Common myeloid progenitor, CD34-positive (primary cell): ENCODE data around the gene COG2.
A peak's percentile ranks its signal among the peaks of the same experiment; 100 is the strongest.

Experiments used
- CTCF ChIA-PET: fragments of 350-600 bp; sonication (Branson Sonifier 250); formaldehyde crosslinking; loops from one replicate; lab custom pipeline; 2021; ENCODE audit warnings: antibody characterized with exemption; lab: Charles Lee
- POLR2A ChIA-PET: fragments of 350-600 bp; sonication (Branson Sonifier 250); formaldehyde crosslinking; loops from one replicate; lab custom pipeline; 2021; ENCODE audit warnings: antibody characterized with exemption; lab: Charles Lee
- DNase-seq, 3 donors: peaks; one replicate each; pipeline versions ENCODE4 v3.0.0 to v3.0.0-alpha.2; 2013
- H3K27ac ChIP-seq, 2 experiments: 1 replicate in 1 of 2; 2 replicates in 1 of 2; pipeline ENCODE4 v1.7.0; 2013; ENCODE audit warnings: inconsistent platforms in 2 of 2, low read length in 2 of 2, mild to moderate bottlenecking in 2 of 2, low read depth in 1 of 2, moderate library complexity in 1 of 2; ENCODE audit not compliant: severe bottlenecking in 2 of 2, insufficient read depth in 1 of 2, poor library complexity in 1 of 2
- H3K27me3 ChIP-seq, 5 experiments: replicated peaks in 2 of 5; 1 replicate in 3 of 5; 2 replicates in 2 of 5; pipeline versions ENCODE4 v1.6.1 to v1.7.0; 2013; ENCODE audit warnings: low read length in 4 of 5, mild to moderate bottlenecking in 2 of 5, moderate library complexity in 2 of 5, inconsistent platforms in 1 of 5; ENCODE audit not compliant: insufficient read depth in 5 of 5, control insufficient read depth in 4 of 5
- H3K36me3 ChIP-seq, 4 experiments: 1 replicate in 2 of 4; 2 replicates in 2 of 4; pipeline versions ENCODE4 v1.6.1 to v1.7.0; 2013; ENCODE audit warnings: low read length in 3 of 4, control low read depth in 1 of 4, mild to moderate bottlenecking in 1 of 4; ENCODE audit not compliant: control insufficient read depth in 4 of 4, insufficient read depth in 4 of 4
- H3K4me1 ChIP-seq, 4 experiments: 1 replicate in 3 of 4; 2 replicates in 1 of 4; pipeline versions ENCODE4 v1.6.1 to v1.7.1; 2013; ENCODE audit warnings: low read length in 3 of 4, mild to moderate bottlenecking in 3 of 4, control low read depth in 1 of 4, inconsistent platforms in 1 of 4, moderate library complexity in 1 of 4; ENCODE audit not compliant: control insufficient read depth in 4 of 4, insufficient read depth in 4 of 4; ENCODE audit errors: control extremely low read depth in 1 of 4
- H3K4me3 ChIP-seq, 7 experiments: 1 replicate in 4 of 7; 2 replicates in 3 of 7; pipeline versions ENCODE4 v1.5.1 to v1.7.0; 2013; ENCODE audit warnings: mild to moderate bottlenecking in 7 of 7, low read length in 6 of 7, moderate library complexity in 6 of 7, inconsistent platforms in 2 of 7, low read depth in 2 of 7, control low read depth in 1 of 7; ENCODE audit not compliant: insufficient read depth in 4 of 7, control insufficient read depth in 1 of 7; ENCODE audit errors: extremely low read depth in 1 of 7
- H3K9me3 ChIP-seq, 5 experiments: 1 replicate in 4 of 5; 2 replicates in 1 of 5; pipeline versions ENCODE4 v1.6.1 to v1.7.1; 2013; ENCODE audit warnings: low read length in 4 of 5, mild to moderate bottlenecking in 2 of 5, inconsistent platforms in 1 of 5, low read depth in 1 of 5, moderate library complexity in 1 of 5; ENCODE audit not compliant: control insufficient read depth in 4 of 5, insufficient read depth in 2 of 5; ENCODE audit errors: control extremely low read depth in 1 of 5
- WGBS: methylation state at CpG from one replicate; pipeline ENCODE4 v1.1.5; 2013; ENCODE audit not compliant: insufficient coverage; 5-methylcytosine and 5-hydroxymethylcytosine counted together

Gene COG2

GRCh38 chr1:230680300-230681025 is 38.2 kb downstream of the COG2 start:
- Histone ChIP-seq H3K27me3 (no peaks in the 10 kb centered on the region), H3K9me3 (peaks cover 0 to 9% (median 2%) of the 10 kb centered on the region in 5 experiments), H3K27ac (no peak overlapping the region), H3K4me1 (peaks cover 0 to 3% (median 1%) of the 10 kb centered on the region in 4 experiments), H3K4me3 (no peak overlapping the region), H3K36me3 (peaks cover 23 to 79% (median 54%) of the 10 kb centered on the region in 4 experiments)
- DNase-seq = no peak
- WGBS = 50% methylated on average over 2 of the region's 4 CpGs
- CTCF ChIA-PET = no interaction called here
- POLR2A ChIA-PET = no interaction called here

- WGBS = no CpG with 5 or more reads among the region's 2 CpGs
- peaks cover 0 to 4% (median 0%) of the 10 kb centered on the region in 5 experiments for H3K9me3 ChIP-seq
- CTCF ChIA-PET = interaction anchor here (1.3 kb wide), 1 partner anchor 37 kb away, joined by 5 read pairs; no protein-coding TSS in a partner anchor
- H3K36me3 ChIP-seq = peaks cover 26 to 76% (median 57%) of the 10 kb centered on the region in 4 experiments
- POLR2A ChIA-PET = no interaction called here
- peaks cover 0 to 3% (median 1%) of the 10 kb centered on the region in 4 experiments for H3K4me1 ChIP-seq
- no peak overlapping the region for H3K4me3 ChIP-seq
- H3K27ac ChIP-seq = no peak overlapping the region
- H3K27me3 ChIP-seq = no peaks in the 10 kb centered on the region
- DNase-seq = peak in 2 of 3 donors; percentile 24 to 33
Measured at GRCh38 chr1:230681599-230681998, 39.3 kb downstream of the COG2 start.

- no peaks in the 10 kb centered on the region for H3K9me3 ChIP-seq
- WGBS = 86% methylated on average over 2 of the region's 3 CpGs
- ChIA-PET POLR2A (no interaction called here), CTCF (interaction anchor here (1.3 kb wide), 1 partner anchor 37 kb away, joined by 5 read pairs; no protein-coding TSS in a partner anchor)
- H3K27me3 ChIP-seq = no peaks in the 10 kb centered on the region
- H3K27ac ChIP-seq = peak overlapping the region in 1 of 2 experiments; percentile 3
- no peak overlapping the region for H3K4me3 ChIP-seq
- DNase-seq = no peak
- peaks cover 0 to 3% (median 1%) of the 10 kb centered on the region in 4 experiments for H3K4me1 ChIP-seq
- H3K36me3 ChIP-seq = peaks cover 24 to 78% (median 58%) of the 10 kb centered on the region in 4 experiments
Measured at GRCh38 chr1:230682274-230682673, 40.0 kb downstream of the COG2 start.

GRCh38 chr1:230682882-230683610 is 40.8 kb downstream of the COG2 start:
- H3K4me1 ChIP-seq = peaks cover 0 to 3% (median 1%) of the 10 kb centered on the region in 4 experiments
- H3K4me3 ChIP-seq = no peak overlapping the region
- peaks cover 27 to 76% (median 52%) of the 10 kb centered on the region in 4 experiments for H3K36me3 ChIP-seq
- CTCF ChIA-PET = no interaction called here
- no peak overlapping the region for H3K27ac ChIP-seq
- no peak for DNase-seq
- POLR2A ChIA-PET = no interaction called here
- H3K27me3 ChIP-seq = no peaks in the 10 kb centered on the region
- H3K9me3 ChIP-seq = no peaks in the 10 kb centered on the region
- WGBS = 97% methylated on average over 6 of the region's 9 CpGs

- CTCF ChIA-PET = no interaction called here
- Histone ChIP-seq H3K9me3 (no peaks in the 10 kb centered on the region), H3K36me3 (peaks cover 25 to 73% (median 54%) of the 10 kb centered on the region in 4 experiments), H3K27me3 (no peaks in the 10 kb centered on the region), H3K4me3 (no peak overlapping the region), H3K27ac (no peak overlapping the region), H3K4me1 (peaks cover 0 to 3% (median 1%) of the 10 kb centered on the region in 4 experiments)
- POLR2A ChIA-PET = no interaction called here
- DNase-seq = no peak
- no CpG with 5 or more reads among the region's 2 CpGs for WGBS
Measured at GRCh38 chr1:230684146-230684545, 41.9 kb downstream of the COG2 start.

GRCh38 chr1:230684998-230685397 is 42.7 kb downstream of the COG2 start:
- H3K4me1 ChIP-seq = peaks cover 0 to 3% (median 1%) of the 10 kb centered on the region in 4 experiments
- CTCF ChIA-PET = no interaction called here
- 100% methylated on average over 2 of the region's 5 CpGs for WGBS
- DNase-seq = no peak
- POLR2A ChIA-PET = no interaction called here
- no peak overlapping the region for H3K4me3 ChIP-seq
- H3K36me3 ChIP-seq = peaks cover 20 to 72% (median 55%) of the 10 kb centered on the region in 4 experiments
- H3K27me3 ChIP-seq = no peaks in the 10 kb centered on the region
- no peak overlapping the region for H3K27ac ChIP-seq
- no peaks in the 10 kb centered on the region for H3K9me3 ChIP-seq
